ENCODE measurements around the gene PTDSS2.
"Not testable (repeated sequence)": the region's sequence is repeated elsewhere in the genome, so short reads cannot be mapped to it uniquely, and the experiment has no call there.

The PTDSS2 gene

GRCh38 chr11:414318-414857, 35.7 kb upstream of the PTDSS2 start:
- DNase-seq, result no peak

- no peak for DNase-seq
Observed at GRCh38 chr11:415640-416041, 34.4 kb upstream of the PTDSS2 start.

- no peak for DNase-seq
Observed at GRCh38 chr11:416051-416756, 33.9 kb upstream of the PTDSS2 start.

GRCh38 chr11:416757-417621, 33.1 kb upstream of the PTDSS2 start:
- peak; percentile 20 for DNase-seq

GRCh38 chr11:417652-418342, 32.3 kb upstream of the PTDSS2 start:
- DNase-seq, result no peak

GRCh38 chr11:418343-419247, 31.5 kb upstream of the PTDSS2 start:
- DNase-seq, result no peak

- no peak for DNase-seq
Observed at GRCh38 chr11:419248-420005, 30.7 kb upstream of the PTDSS2 start.

GRCh38 chr11:420054-420910, 29.8 kb upstream of the PTDSS2 start:
- no peak for DNase-seq

- DNase-seq, result no peak
Observed at GRCh38 chr11:420911-421321, 29.2 kb upstream of the PTDSS2 start.

- DNase-seq, result no peak
Observed at GRCh38 chr11:422249-422656, 27.8 kb upstream of the PTDSS2 start.

GRCh38 chr11:424232-424631, 25.8 kb upstream of the PTDSS2 start:
- DNase-seq, result no peak

- DNase-seq, result not testable (repeated sequence)
Observed at GRCh38 chr11:424766-425165, 25.3 kb upstream of the PTDSS2 start.

- no peak for DNase-seq
Observed at GRCh38 chr11:425301-425700, 24.8 kb upstream of the PTDSS2 start.

GRCh38 chr11:426851-427250, 23.2 kb upstream of the PTDSS2 start:
- no peak for DNase-seq

- no peak for DNase-seq
Observed at GRCh38 chr11:428295-428694, 21.8 kb upstream of the PTDSS2 start.

GRCh38 chr11:429391-429790, 20.7 kb upstream of the PTDSS2 start:
- no peak for DNase-seq

- DNase-seq, result no peak
Observed at GRCh38 chr11:429931-430456, 20.1 kb upstream of the PTDSS2 start.

GRCh38 chr11:431921-432320, 18.2 kb upstream of the PTDSS2 start:
- DNase-seq, result no peak

- no peak for DNase-seq
Observed at GRCh38 chr11:432501-433100, 17.5 kb upstream of the PTDSS2 start.

- DNase-seq, result no peak
Observed at GRCh38 chr11:433111-433510, 17.0 kb upstream of the PTDSS2 start.

Measured in activated CD4-positive, alpha-beta T cell treated with anti-CD3 and anti-CD28 coated beads, Interleukin-2, amount 50 U/mL, for 16 hours (primary cell).